Ishikawa (cell line): ENCODE results near the gene MOV10.

Experiments used
- CREB1 ChIP-seq: IDR thresholded peaks from 2 replicates; pipeline ENCODE4 v1.6.1; 2012; ENCODE audit warnings: low read depth
- EGR1 ChIP-seq: IDR thresholded peaks from 2 replicates; pipeline ENCODE4 v1.6.1; 2012
- EP300 ChIP-seq: IDR thresholded peaks from 2 replicates; pipeline ENCODE4 v1.6.1; 2012; ENCODE audit warnings: borderline replicate concordance
- MAX ChIP-seq: IDR thresholded peaks from 2 replicates; pipeline ENCODE4 v1.6.1; 2012
- REST ChIP-seq: IDR thresholded peaks from 2 replicates; pipeline ENCODE4 v1.6.1; 2012; ENCODE audit warnings: low read depth, mild to moderate bottlenecking
- TEAD4 ChIP-seq: IDR thresholded peaks from 2 replicates; pipeline ENCODE4 v1.6.1; 2012

- TF ChIP-seq MAX = no peak
- TF ChIP-seq CREB1 = no peak
- TF ChIP-seq REST = no peak
- no peak for TF ChIP-seq EP300
- TF ChIP-seq TEAD4 = no peak
- no peak for TF ChIP-seq EGR1
Observed at GRCh38 chr1:112721966-112722524, 47.6 kb downstream of the MOV10 start.
